NCI-H524 treated with DMSO at 0.1 percent for 48 hours (cell line): ENCODE data around the gene ADGRD2.

ENCODE experiments used
- DNase-seq: peaks from one replicate; lab custom pipeline; 2025; lab: John Stamatoyannopoulos, UW

Gene ADGRD2

DNA sequence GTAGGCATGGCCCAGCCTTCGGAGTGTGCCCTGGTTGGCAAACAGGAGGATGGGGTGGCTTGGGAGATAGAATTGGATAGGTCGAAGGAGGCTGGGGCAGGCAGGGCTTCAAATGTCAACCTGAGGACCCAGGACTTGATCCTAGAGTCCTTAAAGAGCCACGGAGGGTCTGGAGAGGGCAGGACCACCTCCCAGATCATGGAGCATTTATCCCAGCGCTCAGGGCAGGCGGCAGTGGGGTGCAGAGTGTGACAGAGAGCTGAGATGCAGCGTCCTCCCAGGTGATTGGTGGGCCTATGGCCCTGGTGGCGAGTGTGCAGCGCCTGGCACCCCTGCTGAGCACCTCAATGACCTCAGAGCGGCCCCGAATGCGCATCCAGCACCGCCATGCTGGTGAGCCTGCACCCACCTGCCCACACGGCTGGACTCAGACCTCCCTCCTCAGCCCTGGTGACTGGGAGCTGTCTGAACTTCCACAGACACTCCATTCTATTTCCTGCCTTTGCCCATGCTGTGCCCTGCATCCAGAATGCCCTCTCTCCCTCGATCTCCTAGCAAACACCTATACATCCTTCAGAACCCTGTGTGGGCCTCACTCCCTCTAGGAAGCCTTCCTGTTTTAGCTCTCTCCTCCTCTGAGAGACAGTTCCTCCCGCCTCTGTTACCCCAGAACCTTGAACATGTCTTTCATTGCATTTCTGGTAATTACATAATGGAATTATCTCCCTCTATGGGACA is 6.3 kb downstream of the ADGRD2 start:
- no peak for DNase-seq

DNA sequence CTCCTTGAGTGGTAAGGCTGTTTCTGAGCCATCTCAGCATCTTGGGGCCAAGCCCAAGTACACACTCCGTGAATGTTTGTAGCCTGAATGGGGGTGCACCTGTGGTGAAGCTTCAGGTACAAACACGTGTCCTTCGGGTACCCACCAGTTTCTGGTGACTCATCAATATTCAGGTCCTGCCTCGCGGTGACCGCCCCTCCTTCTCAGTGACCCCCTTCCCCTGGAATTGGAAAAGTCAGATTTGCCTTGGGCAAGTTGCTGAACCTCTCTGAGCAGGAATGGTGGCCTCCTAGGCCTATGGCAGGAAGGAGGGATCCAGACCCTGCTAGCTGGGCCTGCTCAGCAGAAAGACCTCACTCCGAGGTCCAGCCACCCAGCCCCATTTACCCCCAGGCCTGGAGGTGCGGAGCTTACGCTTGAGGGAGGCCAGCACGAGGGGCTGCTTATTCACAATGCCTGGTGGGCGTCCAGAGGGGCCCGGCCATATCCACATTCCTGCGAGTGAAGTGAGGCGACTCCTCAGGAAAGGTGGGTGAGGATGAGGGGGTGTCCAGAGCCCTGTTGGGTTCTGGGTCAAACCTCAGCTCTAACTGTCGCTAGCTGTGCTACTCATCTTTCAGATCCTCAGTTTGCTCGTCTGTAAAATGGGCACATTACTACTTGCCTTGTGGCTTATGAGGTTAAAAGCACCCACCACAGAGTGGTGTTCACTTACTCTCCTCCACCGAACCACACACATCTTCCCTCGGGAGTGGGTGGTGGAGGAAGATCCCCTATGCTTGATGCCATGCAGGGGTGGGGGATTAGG is 7.0 kb downstream of the ADGRD2 start:
- DNase-seq, result no peak

DNA sequence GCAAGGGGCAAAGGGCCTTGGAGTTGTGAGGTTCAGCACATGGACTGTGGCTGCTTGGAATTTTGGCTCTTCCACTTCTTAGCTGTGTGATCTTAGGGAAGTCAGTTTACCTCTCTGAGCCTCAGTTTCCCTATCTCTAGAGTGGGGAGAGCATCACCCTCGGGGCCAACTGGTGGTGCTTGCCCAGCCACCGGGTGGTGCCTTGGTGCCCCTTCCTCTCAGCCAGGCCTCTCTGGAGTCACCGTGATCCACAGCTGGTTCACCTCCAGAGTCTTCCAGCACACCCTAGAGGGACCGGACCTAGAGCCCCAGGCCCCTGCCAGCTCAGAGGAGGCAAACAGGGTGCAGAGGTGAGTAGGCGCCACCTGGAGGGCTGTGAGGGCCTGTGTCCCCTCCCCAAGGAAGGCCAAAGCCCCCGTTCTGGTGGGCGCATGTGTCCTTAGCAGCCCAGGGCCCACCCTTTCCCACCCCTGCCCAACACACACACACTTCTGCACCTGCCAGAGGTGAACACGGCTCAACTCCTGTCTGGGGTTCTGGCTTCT is 7.7 kb downstream of the ADGRD2 start:
- no peak for DNase-seq

DNA sequence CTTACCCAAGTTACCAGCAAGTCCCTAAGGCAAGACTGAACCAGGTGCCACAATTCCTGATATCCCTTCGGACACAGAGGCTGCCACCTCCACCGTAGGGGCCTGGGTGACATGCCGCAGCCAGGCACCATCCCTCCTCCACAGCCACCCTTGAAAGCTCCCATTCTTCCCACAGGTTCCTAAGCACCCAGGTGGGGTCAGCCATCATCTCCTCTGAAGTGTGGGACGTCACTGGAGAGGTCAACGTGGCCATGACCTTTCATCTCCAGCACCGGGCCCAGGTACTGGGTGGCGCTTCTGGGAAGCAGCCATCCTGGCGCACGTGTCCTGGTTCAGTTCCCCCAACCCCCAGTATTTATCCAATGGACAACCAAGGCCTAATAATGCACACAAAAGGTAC is 8.2 kb downstream of the ADGRD2 start:
- DNase-seq, result no peak

DNA sequence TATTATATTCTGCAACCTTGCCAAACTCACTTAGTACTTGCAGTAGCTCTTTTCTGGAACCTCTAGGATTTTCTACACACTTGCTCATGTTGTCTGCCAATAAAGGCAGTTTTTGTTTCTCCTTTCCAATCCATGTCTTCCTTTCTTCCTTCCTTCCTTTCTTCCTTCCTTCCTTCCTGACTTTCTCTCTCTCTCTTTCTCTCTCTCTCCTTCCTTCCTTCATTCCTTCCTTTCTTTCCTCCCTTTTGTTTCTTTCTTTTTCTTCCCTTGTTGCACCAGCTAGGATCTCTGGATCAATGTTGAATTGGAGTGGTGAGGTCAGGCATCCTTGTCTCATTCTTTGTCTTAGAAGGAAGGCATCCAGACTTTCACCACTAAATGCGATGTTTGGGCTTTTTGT is 12.5 kb downstream of the ADGRD2 start:
- no peak for DNase-seq

DNA sequence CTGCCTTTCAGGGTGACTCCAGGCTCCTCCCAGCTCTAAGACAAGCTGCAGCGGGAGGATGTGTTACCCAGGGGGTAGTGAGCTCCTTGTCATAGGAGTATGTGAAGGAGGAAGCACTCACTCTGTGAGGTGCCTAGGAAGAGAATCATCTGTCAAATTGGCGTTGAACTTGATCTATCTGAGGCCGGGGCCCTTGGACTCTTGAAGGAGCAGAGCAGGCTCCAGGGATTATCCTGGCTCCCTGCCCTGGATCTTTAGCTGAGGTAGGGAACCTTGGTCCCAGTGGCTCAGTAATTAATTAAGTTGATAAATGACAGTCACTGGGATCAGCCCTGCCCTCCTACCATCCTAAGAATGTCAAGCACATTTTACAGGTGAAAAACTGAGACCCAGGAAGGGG is 15.5 kb downstream of the ADGRD2 start:
- no peak for DNase-seq

DNA sequence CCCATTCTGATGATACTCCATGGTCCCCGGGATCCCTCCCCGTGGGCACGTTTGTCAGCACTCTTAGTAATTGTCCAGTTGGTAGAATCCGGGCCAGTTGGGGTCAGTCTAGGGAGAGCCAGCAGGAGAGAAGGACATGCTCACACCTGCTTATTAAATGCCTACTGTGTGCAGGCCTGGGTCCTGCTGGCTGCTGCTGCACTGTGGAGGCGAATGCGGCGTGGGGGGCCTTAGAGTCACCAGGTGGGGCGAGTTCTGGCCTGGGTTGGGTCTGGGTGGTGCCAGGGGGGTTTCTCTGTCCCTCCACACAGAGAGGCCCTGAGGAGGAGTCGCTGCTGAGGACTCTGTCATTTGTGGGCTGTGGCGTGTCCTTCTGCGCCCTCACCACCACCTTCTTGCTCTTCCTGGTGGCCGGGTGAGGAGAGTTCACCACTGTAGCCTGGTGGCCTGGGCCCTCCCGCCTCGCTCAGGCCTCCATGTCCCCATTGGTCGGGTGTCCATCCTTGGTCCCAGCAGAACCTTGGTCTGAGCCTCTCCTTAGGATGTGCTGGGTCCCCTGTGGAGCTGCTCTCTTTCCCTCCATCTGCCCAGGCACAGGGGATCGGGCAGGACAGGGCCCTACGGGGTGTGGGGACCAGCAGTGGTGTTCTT is 17.3 kb downstream of the ADGRD2 start:
- DNase-seq, result no peak

DNA sequence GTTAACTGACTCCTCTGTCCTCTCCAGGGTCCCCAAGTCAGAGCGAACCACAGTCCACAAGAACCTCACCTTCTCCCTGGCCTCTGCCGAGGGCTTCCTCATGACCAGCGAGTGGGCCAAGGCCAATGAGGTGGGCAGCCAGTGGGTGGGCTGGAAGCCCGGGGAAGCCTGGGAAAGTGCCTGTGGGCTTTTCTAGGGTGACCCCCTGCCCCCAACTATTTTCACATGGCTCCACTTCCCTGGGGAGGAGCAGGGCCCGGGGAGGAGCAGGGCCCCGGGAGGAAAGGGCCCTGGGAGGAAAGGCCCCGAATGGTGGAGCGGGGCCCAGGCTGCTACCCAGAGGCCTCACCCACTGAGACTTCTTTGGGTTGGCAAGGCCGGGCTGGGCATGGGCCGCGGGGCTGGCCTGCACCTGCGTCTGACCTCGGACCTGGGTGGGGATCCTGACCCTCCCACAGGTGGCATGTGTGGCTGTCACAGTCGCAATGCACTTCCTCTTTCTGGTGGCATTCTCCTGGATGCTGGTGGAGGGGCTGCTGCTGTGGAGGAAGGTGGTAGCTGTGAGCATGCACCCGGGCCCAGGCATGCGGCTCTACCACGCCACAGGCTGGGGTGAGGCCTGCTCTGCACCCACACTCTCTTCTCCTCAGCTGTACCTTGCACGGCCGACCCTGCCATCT is 17.9 kb downstream of the ADGRD2 start:
- DNase-seq, result no peak

DNA sequence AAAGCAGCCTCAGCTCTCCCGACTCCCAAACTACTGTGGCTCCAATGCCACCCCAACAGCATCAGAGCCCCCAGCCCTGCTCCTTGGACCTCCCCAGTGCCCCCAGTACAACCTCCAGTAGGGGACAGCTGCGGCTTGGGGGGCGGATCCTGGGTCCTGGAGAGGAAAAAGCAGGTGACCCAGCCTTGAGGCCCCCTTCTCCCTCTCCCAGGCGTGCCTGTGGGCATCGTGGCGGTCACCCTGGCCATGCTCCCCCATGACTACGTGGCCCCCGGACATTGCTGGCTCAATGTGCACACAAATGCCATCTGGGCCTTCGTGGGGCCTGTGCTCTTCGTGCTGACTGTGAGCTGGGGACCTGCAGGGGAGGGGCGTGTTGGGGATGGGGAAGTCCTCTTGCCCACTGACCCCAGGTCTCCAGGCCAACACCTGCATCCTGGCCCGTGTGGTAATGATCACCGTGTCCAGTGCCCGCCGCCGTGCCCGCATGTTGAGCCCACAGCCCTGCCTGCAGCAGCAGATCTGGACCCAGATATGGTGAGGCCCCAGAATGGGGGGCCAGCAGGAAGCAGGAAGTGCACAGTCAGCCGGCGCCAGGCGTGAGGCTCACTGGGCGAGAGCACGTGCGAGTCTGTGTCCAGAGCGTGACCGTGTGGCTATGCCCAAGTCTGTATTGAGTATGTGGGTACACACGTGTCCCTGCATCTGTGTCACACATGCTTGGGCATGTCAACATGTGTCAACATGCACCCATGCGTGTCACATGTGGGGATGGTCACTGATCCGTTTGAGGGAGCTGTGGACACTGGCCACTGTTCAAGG is 19.0 kb downstream of the ADGRD2 start:
- DNase-seq, result no peak

DNA sequence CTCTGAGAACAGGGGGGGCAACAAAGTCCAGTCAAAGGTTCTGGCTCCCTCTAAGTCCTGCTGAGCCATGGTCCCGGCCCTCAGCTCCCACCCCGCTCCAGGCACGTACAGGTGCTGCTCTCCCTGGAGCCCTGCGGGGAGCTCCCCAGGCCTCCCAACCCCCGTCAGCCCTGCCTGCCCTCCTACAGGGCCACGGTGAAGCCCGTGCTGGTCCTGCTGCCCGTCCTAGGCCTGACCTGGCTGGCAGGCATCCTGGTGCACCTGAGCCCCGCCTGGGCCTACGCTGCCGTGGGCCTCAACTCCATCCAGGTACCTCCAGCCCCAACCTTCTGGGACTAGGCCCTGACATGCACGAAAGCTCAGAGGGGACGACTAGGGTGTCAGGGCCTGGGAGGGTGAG is 20.1 kb downstream of the ADGRD2 start:
- no peak for DNase-seq

DNA sequence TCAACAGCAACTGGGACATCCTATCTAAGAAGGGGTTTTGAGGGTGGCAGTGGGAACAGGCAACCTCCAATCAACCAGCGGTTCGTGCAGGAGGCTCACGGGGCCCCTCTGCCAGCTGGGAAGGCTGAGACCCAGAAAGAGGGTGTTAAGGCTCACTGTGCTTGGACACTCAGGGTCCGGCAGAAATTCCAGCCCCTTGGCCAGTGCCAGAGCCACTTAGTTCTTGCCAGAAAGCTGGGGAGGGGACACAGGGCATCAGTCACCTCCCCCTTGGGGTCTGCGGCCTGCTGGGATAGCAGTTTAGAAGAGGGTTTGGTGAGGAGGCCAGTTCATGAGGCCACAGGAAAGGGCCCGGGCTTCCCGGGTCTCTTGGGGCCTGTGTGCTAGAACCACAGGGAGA is 20.5 kb downstream of the ADGRD2 start:
- DNase-seq, result no peak

DNA sequence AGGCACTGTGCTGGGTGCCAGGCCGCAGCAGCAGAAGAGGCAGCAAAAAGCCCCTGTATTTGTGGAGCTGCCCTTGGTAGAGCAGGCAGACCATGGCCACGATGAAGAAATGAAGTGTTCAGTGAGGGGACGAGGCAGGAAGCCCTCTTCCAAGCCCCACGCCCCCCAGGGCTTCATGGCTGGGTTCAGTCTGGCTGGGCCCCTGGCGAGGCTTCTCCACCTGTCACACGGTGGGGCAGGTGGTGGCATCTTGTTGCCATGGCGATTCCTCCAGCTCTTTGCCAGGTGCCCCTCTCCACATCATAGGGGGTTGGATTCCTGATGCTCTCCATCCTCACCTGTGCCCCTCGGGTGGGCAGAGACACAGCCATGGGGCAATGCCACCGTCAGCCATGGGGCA is 21.5 kb downstream of the ADGRD2 start:
- no peak for DNase-seq

DNA sequence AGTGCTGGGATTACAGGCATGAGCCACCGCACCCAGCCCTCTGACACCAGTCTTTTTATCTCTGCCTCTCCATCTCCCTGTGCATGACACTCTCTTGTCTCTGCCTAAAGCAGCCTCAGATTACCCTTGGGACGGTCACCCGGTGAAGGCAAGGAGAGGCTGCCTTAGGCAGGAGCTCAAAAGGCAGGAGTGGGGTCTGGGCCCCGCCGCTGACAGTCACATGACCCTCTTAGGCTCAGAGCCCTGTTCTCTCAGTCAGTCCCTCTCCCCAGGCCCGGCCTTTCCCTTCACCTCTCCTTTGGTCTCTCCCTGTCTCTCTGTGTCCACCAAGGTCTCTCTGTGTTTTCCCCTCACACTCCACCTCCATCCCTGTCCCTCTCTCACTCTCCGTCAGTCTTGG is 22.5 kb downstream of the ADGRD2 start:
- DNase-seq, result no peak

DNA sequence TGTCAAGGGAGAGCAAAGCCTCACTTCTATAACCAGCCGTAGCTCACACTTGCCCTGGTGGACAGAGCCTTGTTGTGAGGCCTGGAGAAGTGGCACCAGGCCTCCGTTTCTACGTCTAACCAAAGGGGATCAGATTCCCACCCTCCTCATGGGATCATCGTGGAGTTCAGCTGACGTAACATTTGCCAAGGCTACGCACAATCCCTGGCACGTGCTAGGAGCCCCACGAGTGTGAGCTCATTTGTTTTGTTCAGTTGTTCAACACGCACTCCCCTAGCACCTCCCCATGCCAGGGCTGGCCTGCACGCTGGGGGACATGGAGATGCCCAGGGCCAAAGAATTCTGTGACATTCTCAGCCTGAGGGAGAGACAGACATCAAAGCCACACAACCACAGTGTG is 23.1 kb downstream of the ADGRD2 start:
- no peak for DNase-seq

DNA sequence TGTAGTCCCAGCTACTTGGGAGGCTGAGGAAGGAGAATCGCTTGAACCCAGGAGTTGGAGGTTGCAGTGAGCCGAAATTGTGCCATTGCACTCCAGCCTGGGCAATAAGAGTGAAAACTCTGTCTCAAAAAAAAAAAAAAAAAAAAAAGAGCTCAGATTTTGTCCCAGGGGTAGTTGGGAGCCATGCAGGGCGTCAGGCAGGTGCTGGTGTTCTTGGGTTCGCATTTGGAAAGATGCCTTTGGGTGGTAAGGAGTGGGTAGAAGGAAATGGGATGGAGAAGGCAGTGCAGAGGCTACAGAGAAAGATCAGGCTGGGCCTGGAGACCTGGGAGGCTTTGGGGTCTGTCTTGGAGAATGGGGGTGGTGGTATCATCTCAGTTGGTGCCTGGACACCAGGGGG is 23.9 kb downstream of the ADGRD2 start:
- no peak for DNase-seq

DNA sequence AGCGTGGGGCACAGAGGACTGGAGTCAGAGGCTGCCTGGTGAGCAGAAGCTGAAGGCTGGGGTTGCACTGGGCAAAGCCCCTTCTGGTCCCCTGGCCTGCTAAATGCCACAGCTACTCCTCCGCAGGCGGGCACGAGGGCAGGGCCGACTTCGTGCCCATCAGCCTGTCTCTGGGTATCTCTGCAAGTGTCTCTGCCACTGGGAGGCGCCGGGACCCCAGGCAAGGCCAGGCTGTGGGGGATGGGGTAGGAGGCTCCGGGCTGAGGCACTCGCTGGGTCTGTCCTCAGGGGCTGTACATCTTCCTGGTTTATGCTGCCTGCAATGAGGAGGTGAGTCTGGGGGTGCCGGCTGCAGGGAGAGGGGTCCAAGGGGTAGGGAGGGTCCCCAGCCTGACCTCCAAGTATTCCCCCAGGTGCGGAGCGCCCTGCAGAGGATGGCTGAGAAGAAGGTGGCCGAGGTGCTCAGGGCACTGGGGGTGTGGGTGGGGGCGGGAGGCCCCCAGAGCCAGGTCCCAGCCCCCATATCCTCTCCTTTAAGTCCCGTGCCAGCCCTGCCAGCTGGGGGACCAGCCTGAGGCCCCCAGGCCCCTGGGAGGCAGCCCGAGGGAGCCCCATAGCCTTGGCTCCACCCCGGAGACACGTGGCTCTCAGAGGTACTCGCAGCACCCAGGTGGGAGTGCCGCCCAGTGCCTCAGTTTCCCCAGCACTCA is 25.1 kb downstream of the ADGRD2 start:
- no peak for DNase-seq

DNA sequence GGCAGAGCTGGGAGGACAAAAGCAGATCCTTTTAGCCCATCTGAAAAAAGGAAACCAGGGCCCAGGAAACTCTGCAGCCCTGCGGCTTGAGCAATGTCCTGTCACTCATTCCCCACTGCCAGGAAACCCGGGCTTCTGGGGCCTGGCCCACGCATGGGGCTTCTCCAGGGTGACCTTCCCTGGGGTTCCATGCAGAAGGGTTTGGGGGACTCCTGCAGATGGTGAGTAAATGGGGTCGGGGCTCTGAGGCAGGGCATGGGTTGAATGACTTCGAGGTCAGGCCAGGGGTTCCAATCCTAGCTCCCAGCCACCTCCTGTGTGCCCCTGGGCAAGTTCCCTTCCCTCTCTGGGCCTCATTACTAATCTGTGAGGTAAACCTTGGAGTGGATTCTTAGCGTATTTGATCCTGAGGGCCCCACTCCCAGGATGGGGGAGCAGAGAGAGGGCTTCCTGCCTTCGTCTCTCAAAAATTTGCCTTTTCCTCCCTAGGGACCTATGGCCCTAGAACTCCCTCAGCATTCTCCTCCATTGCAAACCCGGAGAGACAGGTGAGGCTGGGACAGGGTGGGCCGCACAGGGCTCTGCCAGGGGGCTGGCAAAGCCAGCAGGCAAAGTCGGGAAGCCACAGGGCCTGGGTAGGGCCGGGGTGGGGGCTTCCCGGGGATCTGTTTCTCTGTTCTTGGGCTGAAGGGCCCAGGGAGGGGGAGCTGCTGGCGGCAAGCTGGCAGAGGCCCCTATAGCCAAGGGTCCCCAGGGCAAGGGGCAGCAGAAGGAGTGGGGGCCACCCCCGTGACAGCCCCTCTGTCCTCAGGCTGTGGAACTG is 25.8 kb downstream of the ADGRD2 start:
- no peak for DNase-seq

DNA sequence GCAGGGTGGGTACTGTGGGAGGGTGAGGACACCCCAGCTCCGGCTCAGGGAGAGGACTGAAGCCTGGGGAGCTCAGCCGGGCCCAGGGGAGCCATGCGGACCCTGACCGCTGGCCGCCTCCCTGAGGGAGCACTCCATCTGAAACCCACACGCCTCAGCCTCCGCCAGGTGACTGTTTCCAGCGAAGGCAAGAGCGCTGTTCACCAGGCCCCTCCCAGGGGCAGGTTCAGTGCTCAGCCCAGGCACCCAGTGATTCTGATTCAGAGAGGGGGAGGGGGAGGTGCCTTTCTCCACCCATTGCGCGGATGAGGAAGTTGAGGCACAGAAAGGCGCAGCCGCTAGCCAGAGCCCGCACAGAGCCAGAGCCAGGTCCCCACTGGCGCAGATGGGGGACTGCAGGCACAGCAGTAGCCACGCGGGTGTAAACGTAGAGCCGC is 27.0 kb downstream of the ADGRD2 start:
- no peak for DNase-seq

DNA sequence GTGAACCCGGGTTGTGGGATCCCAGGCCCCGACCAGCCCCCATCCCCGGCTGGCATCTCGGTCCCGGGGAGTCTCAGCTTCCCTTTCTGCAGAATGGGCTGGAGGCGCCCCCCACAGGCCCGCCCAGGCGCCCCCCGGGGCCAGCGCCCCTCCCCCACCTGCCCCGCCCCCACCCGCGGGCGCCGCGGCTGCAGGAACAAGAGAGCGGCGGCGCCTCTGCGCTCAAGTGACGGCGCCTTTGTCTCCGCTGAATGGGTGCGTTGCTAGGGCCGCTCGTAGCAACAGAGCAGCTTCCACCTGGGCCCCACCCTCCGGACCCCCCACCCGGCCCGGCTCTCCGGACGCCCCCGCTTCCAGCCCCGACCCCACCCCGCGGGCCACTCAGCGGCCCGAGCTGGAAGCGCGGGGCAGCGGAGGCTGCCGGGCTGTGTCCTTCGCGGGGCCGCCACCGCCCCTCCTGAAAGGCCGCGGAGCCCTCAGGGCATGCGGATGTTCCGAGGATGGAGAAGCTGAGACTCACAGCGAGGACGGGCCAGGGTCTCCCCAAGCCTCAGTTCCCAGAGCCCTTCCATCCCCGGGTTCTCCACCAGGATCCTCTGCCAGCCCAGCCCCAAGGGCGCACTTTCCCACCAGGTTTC is 27.5 kb downstream of the ADGRD2 start:
- DNase-seq, result no peak
